ENCODE measurements around the gene MTG2. TPM values are rescaled to one million over a fixed set of nuclear protein-coding genes. Genes with fewer than 3 reads are reported as not detected.
A peak's percentile ranks its signal among the peaks of the same experiment; 100 is the strongest.

MTG2 gene
- total RNA-seq, 1 donor from 2014 or later: 29.3 TPM

DNA sequence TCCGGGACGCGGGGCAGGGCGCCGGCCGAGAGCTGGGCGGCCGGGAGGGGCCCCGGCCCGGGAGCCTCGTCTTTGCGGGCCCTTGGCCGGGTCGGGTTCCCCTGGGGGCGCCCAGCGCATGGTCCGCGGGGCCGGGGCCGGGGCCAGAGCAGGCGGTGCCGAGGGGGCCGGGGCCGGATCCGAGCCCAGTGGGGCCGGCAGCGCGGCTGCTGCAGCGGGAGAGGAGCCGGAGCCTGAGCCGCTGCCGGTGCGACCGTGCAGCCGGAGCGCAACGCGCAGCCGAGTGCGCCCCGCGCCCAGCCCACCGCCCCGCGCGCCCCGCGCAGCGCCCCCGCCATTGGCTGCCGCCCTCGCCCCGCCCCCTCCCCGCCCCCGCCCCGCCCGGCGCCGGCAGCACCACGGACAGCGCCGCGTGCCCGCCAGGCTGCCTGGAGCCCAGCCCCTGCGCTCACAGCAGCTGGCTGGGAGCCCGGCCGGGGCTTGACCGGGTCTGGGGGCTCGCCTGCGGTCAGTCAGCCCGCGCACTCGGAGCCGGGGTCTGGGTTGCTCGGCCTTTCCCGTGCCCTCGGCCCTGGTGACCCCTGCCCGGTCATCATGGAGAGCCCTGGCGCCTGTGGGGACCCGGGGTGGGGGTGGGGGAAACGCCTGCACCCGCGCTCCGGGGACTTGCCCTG lies 37.3 kb downstream of the MTG2 start, which contains the start of gene HRH3:
Gene HRH3, minus strand, starts transcription at position 287 of the 674 bp plus-strand sequence. CDS start 308 bp downstream, outside the sequence.
- H3K36me3 Mint-ChIP-seq (ENCODE audit: unreplicated experiment): no peaks in the 10 kb centered on the region

DNA sequence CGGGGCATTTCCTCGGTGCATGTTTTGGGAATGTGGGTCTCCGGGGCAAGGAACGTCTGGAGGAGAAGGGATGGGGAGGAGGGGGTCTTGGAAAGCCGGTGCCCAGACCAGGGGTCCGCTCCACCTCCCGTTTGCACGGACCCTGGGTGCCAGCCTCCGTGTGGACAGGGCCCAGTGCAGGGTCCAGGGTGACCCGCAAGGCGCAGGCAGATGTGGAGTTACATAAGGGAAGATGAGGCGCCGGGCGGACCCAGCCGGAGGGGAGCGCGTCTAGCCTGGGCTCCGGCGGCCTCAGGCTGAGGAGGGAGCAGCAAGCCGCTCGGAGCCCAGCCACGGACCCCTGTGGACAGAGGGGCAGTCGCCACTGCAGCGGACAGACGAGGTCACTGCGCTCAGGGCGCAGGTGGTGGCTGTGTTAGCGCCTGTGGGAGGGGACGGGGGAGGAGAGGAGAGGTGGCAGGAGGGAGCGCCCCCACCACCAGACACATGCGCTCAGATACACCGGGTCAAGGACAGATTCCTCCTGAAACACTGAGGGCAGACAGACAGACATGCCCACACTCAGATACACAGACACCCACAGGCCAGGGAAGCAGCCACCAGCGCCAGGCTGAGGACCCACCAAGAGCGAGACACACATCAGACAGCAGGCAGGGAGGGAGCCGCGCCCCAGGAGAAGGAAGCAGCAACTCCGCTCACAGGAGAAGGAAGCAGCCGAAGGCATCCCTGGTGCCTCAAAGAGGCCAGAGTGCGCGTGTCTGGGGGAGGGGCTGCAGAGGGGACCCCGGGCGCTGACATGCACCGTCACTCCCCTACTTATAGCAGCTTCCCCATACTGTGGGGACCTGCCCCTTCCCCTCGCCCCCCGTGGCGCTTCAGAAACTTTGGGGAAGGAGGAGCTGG lies 38.1 kb downstream of the MTG2 start:
- H3K36me3 Mint-ChIP-seq (ENCODE audit: unreplicated experiment): no peaks in the 10 kb centered on the region
- H3K4me3 Mint-ChIP-seq (ENCODE audit: unreplicated experiment): no peak overlapping the region
- no peaks in the 10 kb centered on the region for H3K9me3 Mint-ChIP-seq (ENCODE audit: unreplicated experiment)
- no peak for DNase-seq (ENCODE audit: extremely low spot score, unreplicated experiment)
- TF ChIP-seq, protein P1, sequence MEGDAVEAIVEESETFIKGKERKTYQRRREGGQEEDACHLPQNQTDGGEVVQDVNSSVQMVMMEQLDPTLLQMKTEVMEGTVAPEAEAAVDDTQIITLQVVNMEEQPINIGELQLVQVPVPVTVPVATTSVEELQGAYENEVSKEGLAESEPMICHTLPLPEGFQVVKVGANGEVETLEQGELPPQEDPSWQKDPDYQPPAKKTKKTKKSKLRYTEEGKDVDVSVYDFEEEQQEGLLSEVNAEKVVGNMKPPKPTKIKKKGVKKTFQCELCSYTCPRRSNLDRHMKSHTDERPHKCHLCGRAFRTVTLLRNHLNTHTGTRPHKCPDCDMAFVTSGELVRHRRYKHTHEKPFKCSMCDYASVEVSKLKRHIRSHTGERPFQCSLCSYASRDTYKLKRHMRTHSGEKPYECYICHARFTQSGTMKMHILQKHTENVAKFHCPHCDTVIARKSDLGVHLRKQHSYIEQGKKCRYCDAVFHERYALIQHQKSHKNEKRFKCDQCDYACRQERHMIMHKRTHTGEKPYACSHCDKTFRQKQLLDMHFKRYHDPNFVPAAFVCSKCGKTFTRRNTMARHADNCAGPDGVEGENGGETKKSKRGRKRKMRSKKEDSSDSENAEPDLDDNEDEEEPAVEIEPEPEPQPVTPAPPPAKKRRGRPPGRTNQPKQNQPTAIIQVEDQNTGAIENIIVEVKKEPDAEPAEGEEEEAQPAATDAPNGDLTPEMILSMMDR (IDR thresholded peaks at IDR 0.05): no peak
- H3K27me3 Mint-ChIP-seq (ENCODE audit: unreplicated experiment): peaks cover 40% of the 10 kb centered on the region
- H3K4me1 Mint-ChIP-seq (ENCODE audit: unreplicated experiment): peaks cover 8% of the 10 kb centered on the region
- no peak overlapping the region for H3K27ac Mint-ChIP-seq (ENCODE audit: unreplicated experiment)

More for the DNA sequence above, 37.3 kb downstream of the MTG2 start, which contains the start of gene HRH3:
- DNase-seq (ENCODE audit: extremely low spot score, unreplicated experiment): no peak
- H3K4me3 Mint-ChIP-seq (ENCODE audit: unreplicated experiment): peak within 1 kb of the TSS; percentile 26
- peaks cover 35% of the 10 kb centered on the region for H3K27me3 Mint-ChIP-seq (ENCODE audit: unreplicated experiment)
- H3K4me1 Mint-ChIP-seq (ENCODE audit: unreplicated experiment): peaks cover 8% of the 10 kb centered on the region
- no peak within 1 kb of the TSS for H3K27ac Mint-ChIP-seq (ENCODE audit: unreplicated experiment)
- TF ChIP-seq, protein P1 (IDR thresholded peaks at IDR 0.05): no peak
- no peaks in the 10 kb centered on the region for H3K9me3 Mint-ChIP-seq (ENCODE audit: unreplicated experiment)

DNA sequence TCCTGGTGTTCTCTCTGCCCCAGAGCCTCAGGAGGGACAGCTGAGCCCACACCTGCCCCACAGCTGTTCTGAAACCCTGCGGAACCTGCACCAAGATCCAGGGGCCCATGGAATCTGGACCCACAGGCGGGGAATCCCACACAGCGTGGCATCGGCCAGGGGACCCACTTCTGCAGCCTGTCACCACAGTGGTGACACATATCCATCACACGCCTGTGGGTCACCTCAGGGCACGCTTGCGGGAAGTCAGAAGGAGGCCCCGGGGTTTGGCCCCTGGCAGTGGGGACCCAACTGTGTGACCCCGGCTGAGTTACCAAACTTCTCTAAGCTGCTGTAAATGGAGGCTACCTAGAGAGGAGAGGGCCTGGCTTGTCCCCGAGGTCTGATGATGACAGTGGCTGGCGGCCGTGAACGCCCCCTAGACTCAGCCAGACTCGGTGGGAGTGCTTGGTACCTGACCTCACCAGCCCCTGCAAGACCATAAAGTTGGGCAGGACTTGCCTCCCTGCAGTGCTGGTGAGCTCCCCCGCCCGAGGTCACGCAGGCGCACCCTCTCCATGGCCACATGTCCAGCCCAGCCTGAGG lies 39.5 kb downstream of the MTG2 start:
- H3K4me3 Mint-ChIP-seq (ENCODE audit: unreplicated experiment): no peak overlapping the region
- H3K27ac Mint-ChIP-seq (ENCODE audit: unreplicated experiment): no peak overlapping the region
- no peaks in the 10 kb centered on the region for H3K9me3 Mint-ChIP-seq (ENCODE audit: unreplicated experiment)
- H3K36me3 Mint-ChIP-seq (ENCODE audit: unreplicated experiment): no peaks in the 10 kb centered on the region
- TF ChIP-seq, protein P1 (IDR thresholded peaks at IDR 0.05): no peak
- DNase-seq (ENCODE audit: extremely low spot score, unreplicated experiment): no peak
- H3K27me3 Mint-ChIP-seq (ENCODE audit: unreplicated experiment): peaks cover 49% of the 10 kb centered on the region
- H3K4me1 Mint-ChIP-seq (ENCODE audit: unreplicated experiment): peaks cover 8% of the 10 kb centered on the region

DNA sequence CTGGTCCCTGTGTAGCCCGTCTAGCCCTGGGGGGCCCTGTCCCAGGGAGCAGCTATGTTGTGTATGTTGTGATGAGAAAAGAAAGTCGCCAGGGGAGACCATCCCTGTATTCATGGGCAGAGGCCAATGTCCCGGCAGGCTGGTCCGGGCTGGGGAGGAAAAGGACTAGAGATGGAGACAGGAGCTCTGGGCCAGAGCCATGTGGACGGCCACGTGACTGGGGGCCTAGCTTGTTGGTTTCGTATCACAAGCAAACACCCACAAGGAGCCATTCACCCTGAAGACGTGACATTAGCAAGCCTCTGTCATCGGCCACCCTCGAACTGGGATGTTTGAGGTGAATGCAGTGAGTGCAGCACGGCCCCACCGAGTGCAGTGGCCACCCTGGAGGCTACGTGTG lies 40.1 kb downstream of the MTG2 start:
- Mint-ChIP-seq H3K4me1 (ENCODE audit: unreplicated experiment) (peaks cover 8% of the 10 kb centered on the region), H3K36me3 (ENCODE audit: unreplicated experiment) (no peaks in the 10 kb centered on the region), H3K27ac (ENCODE audit: unreplicated experiment) (no peak overlapping the region), H3K4me3 (ENCODE audit: unreplicated experiment) (no peak overlapping the region), H3K27me3 (ENCODE audit: unreplicated experiment) (peaks cover 45% of the 10 kb centered on the region), H3K9me3 (ENCODE audit: unreplicated experiment) (no peaks in the 10 kb centered on the region)
- TF ChIP-seq, protein P1 (IDR thresholded peaks at IDR 0.05): no peak
- DNase-seq (ENCODE audit: extremely low spot score, unreplicated experiment): no peak

Data from osteocyte (in vitro differentiated cells).